ENCODE measurements around the gene RAC3. TPM values are rescaled to one million over a fixed set of nuclear protein-coding genes. Genes with fewer than 3 reads are reported as not detected.

The RAC3 gene
- total RNA-seq, 1 donor from 2014 or later = 6.7 TPM

- intact Hi-C loops (cut with micrococcal nuclease) = loop anchor here (5.0 kb wide), 1 partner anchor 45 kb away; the partner anchor contains the start of gene FASN
Observed at GRCh38 chr17:82052638-82053059, 21.2 kb downstream of the RAC3 start.

DNA sequence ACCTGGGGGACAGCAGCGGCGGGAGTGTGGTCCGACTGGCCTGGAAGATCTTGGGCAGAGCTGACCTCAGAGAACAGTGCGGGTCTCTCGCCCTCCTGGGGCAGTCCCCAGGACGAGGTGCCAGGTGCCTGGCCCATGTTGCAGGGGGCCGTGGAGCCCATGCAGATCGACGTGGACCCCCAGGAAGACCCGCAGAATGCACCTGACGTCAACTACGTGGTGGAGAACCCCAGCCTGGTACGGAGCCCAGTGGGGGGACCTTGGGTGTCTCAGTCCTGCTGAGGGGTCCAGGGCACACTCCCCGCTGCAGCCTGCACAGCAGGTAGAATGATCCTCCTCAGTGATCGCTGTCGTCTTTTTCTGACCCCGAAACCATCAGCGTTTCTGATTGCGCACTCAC is 21.7 kb downstream of the RAC3 start:
- intact Hi-C loops (cut with micrococcal nuclease) = loop anchor here (5.0 kb wide), 1 partner anchor 44 kb away; the partner anchor contains the start of gene FASN

- intact Hi-C loops (cut with micrococcal nuclease) = loop anchor here (5.0 kb wide), 1 partner anchor 44 kb away; the partner anchor contains the start of gene FASN
Observed at GRCh38 chr17:82053556-82054263, 22.2 kb downstream of the RAC3 start.

DNA sequence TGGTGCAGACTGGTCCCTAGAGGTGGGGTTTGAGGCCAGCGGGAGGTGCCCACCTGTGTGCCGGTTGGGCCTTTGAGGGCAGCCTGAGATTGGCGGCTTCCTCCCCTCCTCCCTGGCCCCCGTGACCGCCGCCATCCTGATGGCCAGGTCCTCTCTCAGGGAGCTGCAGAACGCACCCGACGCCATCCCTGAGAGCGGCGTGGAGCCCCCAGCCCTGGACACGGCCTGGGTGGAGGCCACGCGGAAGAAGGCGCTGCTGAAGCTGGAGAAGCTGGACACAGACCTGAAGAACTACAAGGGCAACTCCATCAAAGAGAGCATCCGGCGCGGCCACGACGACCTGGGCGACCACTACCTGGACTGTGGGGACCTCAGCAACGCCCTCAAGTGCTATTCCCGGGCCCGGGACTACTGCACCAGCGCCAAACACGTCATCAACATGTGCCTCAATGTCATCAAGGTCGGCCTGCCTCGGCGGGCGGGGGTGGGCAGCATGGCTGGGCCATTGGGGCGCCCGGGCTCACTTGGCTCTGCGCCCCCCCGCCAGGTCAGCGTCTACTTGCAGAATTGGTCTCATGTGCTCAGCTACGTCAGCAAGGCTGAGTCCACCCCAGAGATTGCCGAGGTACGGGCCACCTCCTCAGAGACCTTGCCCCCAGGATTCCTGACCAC is 23.0 kb downstream of the RAC3 start:
- intact Hi-C loops (cut with micrococcal nuclease) = loop anchor here (5.0 kb wide), 1 partner anchor 43 kb away; the partner anchor contains the start of gene FASN

DNA sequence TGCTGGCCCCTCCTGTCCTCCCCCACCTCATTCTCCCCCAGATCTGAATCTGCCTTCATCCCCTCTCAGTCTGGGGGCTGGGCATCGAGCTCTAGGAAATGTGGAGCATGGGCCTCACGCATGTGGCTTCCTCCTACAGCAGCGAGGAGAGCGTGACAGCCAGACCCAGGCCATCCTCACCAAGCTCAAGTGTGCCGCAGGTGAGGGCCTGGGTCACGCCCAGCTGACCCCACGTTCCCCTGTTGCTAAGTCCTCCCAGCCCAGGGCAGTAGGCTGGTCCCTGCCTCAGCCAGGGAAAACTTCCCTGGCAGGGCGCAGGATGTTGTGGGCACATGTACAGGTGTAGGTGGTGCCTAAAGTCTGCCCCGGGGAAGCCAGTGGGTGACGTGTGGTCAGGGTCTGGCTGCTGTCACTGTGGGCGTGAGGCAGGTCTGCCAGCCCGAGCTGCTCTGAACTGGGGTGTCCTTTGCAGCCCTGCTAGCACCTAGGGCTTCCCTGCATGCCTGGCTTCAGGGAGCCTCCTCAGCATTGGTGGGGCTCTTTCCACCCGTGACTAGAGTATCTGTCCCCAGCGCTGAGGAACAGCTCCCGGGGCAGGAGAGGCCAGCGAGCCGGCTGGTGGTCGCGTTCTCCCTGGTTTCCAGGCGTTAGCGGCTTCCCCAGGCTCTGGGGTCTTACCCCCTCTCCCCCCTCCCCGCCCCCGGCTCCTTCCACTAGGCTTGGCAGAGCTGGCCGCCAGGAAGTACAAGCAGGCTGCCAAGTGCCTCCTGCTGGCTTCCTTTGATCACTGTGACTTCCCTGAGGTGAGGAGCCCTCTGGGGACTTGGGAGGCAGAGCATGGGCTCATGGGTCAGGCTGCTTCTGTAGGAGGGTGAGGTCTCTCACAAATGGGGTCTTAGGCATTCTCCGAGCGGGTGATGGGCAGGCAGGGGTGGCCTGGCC is 23.8 kb downstream of the RAC3 start:
- intact Hi-C loops (cut with micrococcal nuclease) = no loop called here

- intact Hi-C loops (cut with micrococcal nuclease) = no loop called here
Observed at GRCh38 chr17:82055965-82056728, 24.7 kb downstream of the RAC3 start.

GRCh38 chr17:82056729-82057621 is 25.5 kb downstream of the RAC3 start:
- intact Hi-C loops (cut with micrococcal nuclease) = no loop called here

- intact Hi-C loops (cut with micrococcal nuclease) = no loop called here
Observed at GRCh38 chr17:82058230-82058854, 26.9 kb downstream of the RAC3 start.

DNA sequence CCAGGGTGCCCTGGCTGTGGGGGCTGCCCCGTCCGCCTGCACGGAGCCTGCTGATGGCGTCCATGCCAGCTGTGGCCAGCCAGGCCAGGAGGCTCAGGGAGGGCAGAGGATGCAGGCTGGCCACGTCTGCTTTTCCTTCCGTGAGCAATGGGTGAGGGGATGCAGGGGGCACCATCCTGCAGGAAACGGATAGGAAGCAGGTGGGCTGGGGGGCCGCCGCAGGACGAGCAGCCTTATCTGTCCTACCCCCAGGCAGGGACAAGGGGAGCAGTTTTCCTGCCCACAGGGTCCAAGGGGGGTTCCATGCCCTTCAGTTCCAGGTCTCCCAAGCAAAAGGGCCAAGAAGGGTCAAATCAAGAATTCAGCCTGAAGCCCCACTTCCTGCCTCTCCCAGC is 27.4 kb downstream of the RAC3 start:
- intact Hi-C loops (cut with micrococcal nuclease) = no loop called here

DNA sequence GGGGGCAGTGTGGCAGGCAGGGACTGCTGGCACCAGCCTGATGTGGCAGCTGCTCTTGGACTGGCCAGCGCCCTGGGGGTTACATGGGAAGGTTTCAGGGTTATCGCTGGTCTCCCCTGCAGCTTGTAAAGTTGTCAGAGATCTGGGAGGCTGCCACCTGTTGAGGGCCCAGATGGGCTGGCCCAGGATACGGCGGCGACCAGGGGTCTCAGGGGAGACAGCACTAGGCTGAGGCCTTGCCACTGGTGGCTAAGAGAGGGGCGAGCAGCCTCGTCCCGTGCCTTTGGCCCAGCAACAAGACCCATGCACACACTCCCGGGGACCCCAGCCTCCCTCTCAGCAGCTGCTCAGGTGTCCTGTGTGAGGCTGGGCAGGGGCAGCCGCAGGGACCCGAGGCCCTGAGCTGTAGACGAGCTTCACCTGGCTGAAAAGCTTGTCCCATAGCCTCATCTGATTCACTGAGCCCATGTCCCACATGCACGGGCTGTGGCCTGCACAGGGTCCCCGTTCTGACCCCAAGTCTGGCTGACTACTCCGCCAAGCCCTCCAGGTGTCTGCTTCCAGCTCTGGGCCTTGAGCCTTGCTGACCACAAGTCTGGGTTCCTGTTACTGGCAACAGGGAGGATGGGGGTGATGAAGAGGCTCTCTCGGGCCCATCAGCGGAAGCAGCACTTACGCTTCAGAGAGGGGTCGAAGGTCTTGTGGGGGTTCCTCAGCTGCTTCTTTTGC is 28.0 kb downstream of the RAC3 start:
- intact Hi-C loops (cut with micrococcal nuclease) = no loop called here

DNA sequence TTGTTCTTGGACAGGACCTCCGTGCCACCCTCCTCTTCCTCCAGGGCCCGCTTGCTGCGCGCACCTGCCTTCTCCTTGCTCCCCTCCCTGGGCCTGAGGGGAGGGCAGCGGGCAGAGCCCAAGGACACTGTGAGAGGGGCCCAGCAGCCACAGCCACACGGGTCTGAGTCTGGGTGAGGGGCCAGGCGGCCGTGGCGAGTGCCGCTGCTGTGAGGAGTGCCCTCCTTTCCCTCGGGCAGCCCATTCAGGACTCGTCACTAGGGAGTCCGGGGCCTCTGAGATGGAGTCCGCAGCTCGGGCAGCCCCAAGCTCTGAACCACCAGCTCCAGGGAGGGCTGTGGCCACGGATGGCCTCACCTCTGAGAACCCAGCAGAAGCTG is 28.5 kb downstream of the RAC3 start:
- intact Hi-C loops (cut with micrococcal nuclease) = no loop called here

- intact Hi-C loops (cut with micrococcal nuclease) = no loop called here
Observed at GRCh38 chr17:82060614-82061013, 29.1 kb downstream of the RAC3 start.

GRCh38 chr17:82061047-82061925 is 29.8 kb downstream of the RAC3 start:
- intact Hi-C loops (cut with micrococcal nuclease) = no loop called here

- intact Hi-C loops (cut with micrococcal nuclease) = no loop called here
Observed at GRCh38 chr17:82062076-82062983, 30.9 kb downstream of the RAC3 start.

- intact Hi-C loops (cut with micrococcal nuclease) = no loop called here
Observed at GRCh38 chr17:82062984-82063368, 31.5 kb downstream of the RAC3 start.
